A673 (cell line): ENCODE results near the gene TBC1D16.

Source experiments
- CTCF ChIP-seq: fragments of 300-800, 200-600 bp; sonication (generic); conservative IDR thresholded peaks from 2 replicates; pipeline ENCODE4 v1.5.1; 2017; ENCODE audit warnings: low read depth, mild to moderate bottlenecking, antibody characterized with exemption, low read length, moderate library complexity, mixed read lengths
- EZH2 ChIP-seq: fragments of 200-600 bp; sonication (generic); IDR thresholded peaks from 2 replicates; pipeline ENCODE4 v1.6.1; 2017; ENCODE audit warnings: borderline replicate concordance, low read depth, mild to moderate bottlenecking, mixed read lengths, antibody characterized with exemption, low read length; ENCODE audit not compliant: poor library complexity, severe bottlenecking

GRCh38 chr17:79984877-79985276, 50.8 kb downstream of the TBC1D16 start:
- no peak for TF ChIP-seq CTCF
- no peak for TF ChIP-seq EZH2
